HG03095 (cell line): Measurements from ENCODE around the gene GPR18.

Source experiments
- ATAC-seq: cut with Tn5 transposase; IDR thresholded peaks from one replicate; pipeline ENCODE4 v1.9.1; 2021; ENCODE audit warnings: moderate library complexity; ENCODE audit not compliant: unreplicated experiment

The GPR18 gene

GRCh38 chr13:99293178-99293577, 35.0 kb upstream of the GPR18 start:
- ATAC-seq = no peak

GRCh38 chr13:99290894-99291293, 32.7 kb upstream of the GPR18 start:
- ATAC-seq = no peak

GRCh38 chr13:99289674-99290337, 31.6 kb upstream of the GPR18 start:
- ATAC-seq = no peak

- ATAC-seq = no peak
These were observed 31.1 kb upstream of the GPR18 start for GRCh38 chr13:99289271-99289670.

- peak; percentile 77 for ATAC-seq
These were observed 29.9 kb upstream of the GPR18 start for GRCh38 chr13:99288089-99288488.

GRCh38 chr13:99287551-99287950, 29.4 kb upstream of the GPR18 start:
- no peak for ATAC-seq

GRCh38 chr13:99285432-99286182, 27.4 kb upstream of the GPR18 start:
- no peak for ATAC-seq

GRCh38 chr13:99282264-99283231, 24.4 kb upstream of the GPR18 start:
- ATAC-seq = peak; percentile 59

GRCh38 chr13:99281811-99282263, 23.7 kb upstream of the GPR18 start:
- ATAC-seq = peak; percentile 56

GRCh38 chr13:99280166-99280565, 22.0 kb upstream of the GPR18 start:
- ATAC-seq = no peak

- no peak for ATAC-seq
These were observed 21.5 kb upstream of the GPR18 start for GRCh38 chr13:99279637-99280036.

- no peak for ATAC-seq
These were observed 20.7 kb upstream of the GPR18 start for GRCh38 chr13:99278843-99279242.

- ATAC-seq = no peak
These were observed 20.0 kb upstream of the GPR18 start for GRCh38 chr13:99278200-99278599.

GRCh38 chr13:99277629-99278028, 19.4 kb upstream of the GPR18 start:
- ATAC-seq = no peak

GRCh38 chr13:99276706-99277105, 18.5 kb upstream of the GPR18 start:
- no peak for ATAC-seq

- ATAC-seq = no peak
These were observed 16.9 kb upstream of the GPR18 start for GRCh38 chr13:99275093-99275469.

GRCh38 chr13:99273128-99273527, 14.9 kb upstream of the GPR18 start:
- ATAC-seq = no peak

- ATAC-seq = no peak
These were observed 14.3 kb upstream of the GPR18 start for GRCh38 chr13:99272481-99272880.

- no peak for ATAC-seq
These were observed 13.1 kb upstream of the GPR18 start for GRCh38 chr13:99271249-99271648.

- ATAC-seq = no peak
These were observed 12.3 kb upstream of the GPR18 start for GRCh38 chr13:99270518-99270917.

GRCh38 chr13:99269627-99270241, 11.6 kb upstream of the GPR18 start:
- ATAC-seq = peak; percentile 68
